IMR-90 (cell line): ENCODE measurements around the gene GGT6. TPM values are rescaled to one million over a fixed set of nuclear protein-coding genes. Genes with fewer than 3 reads are reported as not detected.

ENCODE experiments used
- ATAC-seq: fragments of 200-7000 bp; cut with Tn5 transposase; 2 replicates; pipeline ENCODE4 v1.9.1; 2020; ENCODE audit warnings: low read depth, mild to moderate bottlenecking, moderate library complexity
- BruUV-seq: library from RNA; stranded (reverse); fragments of 400-500 nt; replicated peaks from 2 replicates; lab custom pipeline; 2021; lab: Mats Ljungman, UMichigan
- CTCF ChIA-PET: fragments of 300-600 bp; formaldehyde crosslinking; extraction: SDS; loops from one replicate; lab custom pipeline; 2021; ENCODE audit warnings: antibody characterized with exemption; lab: Yijun Ruan, JAX
- POLR2A ChIA-PET: fragments of 300-600 bp; sonication (Branson Sonifier 250); formaldehyde crosslinking; loops from one replicate; lab custom pipeline; 2022; ENCODE audit warnings: antibody characterized with exemption; ENCODE audit not compliant: unreplicated experiment; lab: Charles Lee
- DNase-seq: peaks from one replicate; pipeline ENCODE4 v3.0.0; 2013
- H2AFZ ChIP-seq: replicated peaks from 2 replicates; pipeline ENCODE3; 2013; ENCODE audit warnings: low read length, mild to moderate bottlenecking; ENCODE audit not compliant: poor library complexity
- H2AK5ac ChIP-seq: 2 replicates; pipeline ENCODE4 v1.6.1; 2013; ENCODE audit warnings: low read depth, low read length, inconsistent platforms
- H2AK9ac ChIP-seq: replicated peaks from 2 replicates; pipeline ENCODE3; 2013; ENCODE audit warnings: mild to moderate bottlenecking, low read depth, low read length, moderate library complexity; ENCODE audit not compliant: poor library complexity
- H2BK120ac ChIP-seq: 2 replicates; pipeline ENCODE4 v1.6.1; 2013; ENCODE audit warnings: low read depth, low read length, inconsistent platforms
- H2BK15ac ChIP-seq: 3 replicates; pipeline ENCODE4 v1.6.1; 2013; ENCODE audit warnings: low read depth, low read length, inconsistent platforms
- H2BK20ac ChIP-seq: 2 replicates; pipeline ENCODE4 v1.6.1; 2013; ENCODE audit warnings: low read depth, mild to moderate bottlenecking, inconsistent platforms, low read length, moderate library complexity
- H2BK5ac ChIP-seq: 2 replicates; pipeline ENCODE4 v1.6.1; 2013; ENCODE audit warnings: mild to moderate bottlenecking, low read depth, low read length, inconsistent platforms; ENCODE audit not compliant: poor library complexity, severe bottlenecking
- H3K14ac ChIP-seq: replicated peaks from 2 replicates; pipeline ENCODE4 v1.6.1; 2013; ENCODE audit warnings: low read depth, low read length, inconsistent platforms
- H3K18ac ChIP-seq: 2 replicates; pipeline ENCODE4 v1.6.1; 2013; ENCODE audit warnings: low read depth, low read length, control low read depth
- H3K23ac ChIP-seq: 2 replicates; pipeline ENCODE4 v1.6.1; 2013; ENCODE audit warnings: low read depth, low read length, inconsistent platforms
- H3K27ac ChIP-seq: 2 replicates; pipeline ENCODE4 v1.5.1; 2013; ENCODE audit warnings: mild to moderate bottlenecking, control low read depth, low read length; ENCODE audit not compliant: insufficient read depth
- H3K27me3 ChIP-seq: 2 replicates; pipeline ENCODE4 v1.6.1; 2013; ENCODE audit warnings: low read length; ENCODE audit not compliant: control insufficient read depth, insufficient read depth
- H3K36me3 ChIP-seq: 2 replicates; pipeline ENCODE4 v1.6.1; 2013; ENCODE audit warnings: low read length, mixed read lengths; ENCODE audit not compliant: control insufficient read depth, insufficient read depth
- H3K4ac ChIP-seq: 2 replicates; pipeline ENCODE4 v1.6.1; 2013; ENCODE audit warnings: low read depth, low read length, inconsistent platforms
- H3K4me1 ChIP-seq: 2 replicates; pipeline ENCODE4 v1.6.1; 2013; ENCODE audit warnings: low read length, mixed read lengths; ENCODE audit not compliant: control insufficient read depth, insufficient read depth
- H3K4me2 ChIP-seq: 2 replicates; pipeline ENCODE4 v1.6.1; 2013; ENCODE audit warnings: low read depth, mild to moderate bottlenecking, control low read depth, low read length, moderate library complexity
- H3K4me3 ChIP-seq: 2 replicates; pipeline ENCODE4 v1.5.1; 2013; ENCODE audit warnings: low read depth, mild to moderate bottlenecking, control low read depth, low read length, moderate library complexity; ENCODE audit not compliant: insufficient read depth
- H3K56ac ChIP-seq: 2 replicates; pipeline ENCODE4 v1.6.1; 2013; ENCODE audit warnings: low read length, inconsistent platforms; ENCODE audit not compliant: insufficient read depth; ENCODE audit errors: extremely low read depth
- H3K79me1 ChIP-seq, 2 experiments: 2 replicates each; pipeline ENCODE4 v1.6.1; 2013; ENCODE audit warnings: low read length in 2 of 2, inconsistent platforms in 1 of 2, low read depth in 1 of 2
- H3K9ac ChIP-seq: 2 replicates; pipeline ENCODE4 v1.6.1; 2013; ENCODE audit warnings: low read depth, low read length, control low read depth
- H3K9me1 ChIP-seq: 2 replicates; pipeline ENCODE4 v1.6.1; 2013; ENCODE audit warnings: low read length, inconsistent platforms; ENCODE audit not compliant: insufficient read depth
- H3K9me3 ChIP-seq: 2 replicates; pipeline ENCODE4 v1.6.1; 2013; ENCODE audit warnings: low read length; ENCODE audit not compliant: control insufficient read depth, insufficient read depth
- H4K20me1 ChIP-seq: 2 replicates; pipeline ENCODE4 v1.6.1; 2013; ENCODE audit warnings: low read length, inconsistent platforms; ENCODE audit not compliant: insufficient read depth
- H4K5ac ChIP-seq: 2 replicates; pipeline ENCODE4 v1.6.1; 2013; ENCODE audit warnings: mild to moderate bottlenecking, low read depth, low read length, control low read depth
- H4K8ac ChIP-seq, 2 experiments: 2 replicates each; pipeline ENCODE4 v1.6.1; 2013; ENCODE audit warnings: low read depth in 2 of 2, low read length in 2 of 2, control low read depth in 1 of 2, inconsistent platforms in 1 of 2
- H4K91ac ChIP-seq: 2 replicates; pipeline ENCODE4 v1.6.1; 2013; ENCODE audit warnings: low read depth, low read length, inconsistent platforms; ENCODE audit not compliant: insufficient read depth
- BHLHE40 ChIP-seq: fragments of 150-350 bp; IDR thresholded peaks from 2 replicates; pipeline ENCODE4 v1.6.1; 2016; ENCODE audit warnings: mild to moderate bottlenecking, low read depth, low read length
- CEBPB ChIP-seq: IDR thresholded peaks from 2 replicates; pipeline ENCODE4 v1.6.1; 2012; ENCODE audit warnings: low read depth, low read length, improper control_type of control experiment
- CHD1 ChIP-seq: IDR thresholded peaks from 2 replicates; pipeline ENCODE4 v1.6.1; 2012; ENCODE audit warnings: low read depth, low read length, improper control_type of control experiment
- CTCF ChIP-seq: conservative IDR thresholded peaks from 2 replicates; pipeline ENCODE4 v1.5.1; 2012; ENCODE audit warnings: mild to moderate bottlenecking, low read depth, low read length, improper control_type of control experiment
- FOS ChIP-seq: fragments of 150-350 bp; IDR thresholded peaks from 2 replicates; pipeline ENCODE4 v1.6.1; 2016; ENCODE audit warnings: low read depth, low read length
- MAFK ChIP-seq: IDR thresholded peaks from 2 replicates; pipeline ENCODE4 v1.6.1; 2012; ENCODE audit warnings: low read depth, low read length, improper control_type of control experiment
- MAZ ChIP-seq: IDR thresholded peaks from 2 replicates; pipeline ENCODE4 v1.6.1; 2012; ENCODE audit warnings: low read depth, mild to moderate bottlenecking, low read length, improper control_type of control experiment, moderate library complexity, borderline replicate concordance
- MXI1 ChIP-seq: IDR thresholded peaks from 2 replicates; pipeline ENCODE4 v1.6.1; 2012; ENCODE audit warnings: low read depth, mild to moderate bottlenecking, low read length, moderate library complexity, borderline replicate concordance
- NFE2L2 ChIP-seq: fragments of 150-350 bp; IDR thresholded peaks from 2 replicates; pipeline ENCODE4 v1.6.1; 2016; ENCODE audit warnings: low read depth, mild to moderate bottlenecking, low read length
- POLR2A ChIP-seq: IDR thresholded peaks from 2 replicates; pipeline ENCODE4 v1.6.1; 2012; ENCODE audit warnings: mild to moderate bottlenecking, low read depth, low read length
- RAD21 ChIP-seq: IDR thresholded peaks from 2 replicates; pipeline ENCODE4 v1.6.1; 2012; ENCODE audit warnings: low read length, improper control_type of control experiment
- RCOR1 ChIP-seq: IDR thresholded peaks from 2 replicates; pipeline ENCODE4 v1.6.1; 2012; ENCODE audit warnings: mild to moderate bottlenecking, low read length, improper control_type of control experiment; ENCODE audit not compliant: insufficient replicate concordance
- SMC3 ChIP-seq: fragments of 150-350 bp; IDR thresholded peaks from 2 replicates; pipeline ENCODE4 v1.6.1; 2016; ENCODE audit warnings: low read depth, mild to moderate bottlenecking, antibody characterized with exemption, low read length, moderate library complexity
- WGBS, 2 experiments: methylation state at CpG; one replicate each; pipeline versions ENCODE4 v1.1.5 to v1.1.7; 2013; ENCODE audit warnings: missing lambda C conversion rate in 2 of 2; ENCODE audit not compliant: insufficient read length in 1 of 2; ENCODE audit errors: extremely low coverage in 2 of 2; 5-methylcytosine and 5-hydroxymethylcytosine counted together
- dilution Hi-C: fragments of 300-500 bp; cut with HindIII; formaldehyde crosslinking; loops from one replicate; pipeline ENCODE4 v1.14.3; 2018; ENCODE audit warnings: low sequenced_read_pairs; ENCODE audit not compliant: unreplicated experiment
- in situ Hi-C: fragments of 300-500 bp; cut with MboI; formaldehyde crosslinking; loops from 3 replicates; pipeline ENCODE4 v1.14.3; 2019; ENCODE audit warnings: low sequenced_read_pairs, inconsistent platforms, mixed read lengths
- intact Hi-C: fragments of 100-400 bp; cut with micrococcal nuclease; formaldehyde crosslinking; loops from 2 replicates; pipeline ENCODE4 v1.10.0; 2022
- polyA plus RNA-seq, 3 experiments: library from polyadenylated mRNA; depleted of rRNA; stranded (reverse); fragments of >200 nt; gene quantifications; 2 replicates each; pipeline ENCODE4 v1.2.3, GENCODE V29; 2012; ENCODE audit warnings: low replicate concordance in 1 of 3
- total RNA-seq: library from RNA; depleted of rRNA; stranded (reverse); fragments of >200 nt; gene quantifications from 2 replicates; pipeline ENCODE4 v1.2.3, GENCODE V29; 2012
- TF ChIP-seq, protein P1 (sequence below): fragments of 150-350 bp; IDR thresholded peaks from 2 replicates; pipeline ENCODE4 v1.6.1; 2016; ENCODE audit warnings: low read depth, mild to moderate bottlenecking, low read length, moderate library complexity, borderline replicate concordance

Gene GGT6
- total and polyA plus RNA-seq, 2 of the 4 experiments (the other 2 are of a cell fraction) = not detected

DNA sequence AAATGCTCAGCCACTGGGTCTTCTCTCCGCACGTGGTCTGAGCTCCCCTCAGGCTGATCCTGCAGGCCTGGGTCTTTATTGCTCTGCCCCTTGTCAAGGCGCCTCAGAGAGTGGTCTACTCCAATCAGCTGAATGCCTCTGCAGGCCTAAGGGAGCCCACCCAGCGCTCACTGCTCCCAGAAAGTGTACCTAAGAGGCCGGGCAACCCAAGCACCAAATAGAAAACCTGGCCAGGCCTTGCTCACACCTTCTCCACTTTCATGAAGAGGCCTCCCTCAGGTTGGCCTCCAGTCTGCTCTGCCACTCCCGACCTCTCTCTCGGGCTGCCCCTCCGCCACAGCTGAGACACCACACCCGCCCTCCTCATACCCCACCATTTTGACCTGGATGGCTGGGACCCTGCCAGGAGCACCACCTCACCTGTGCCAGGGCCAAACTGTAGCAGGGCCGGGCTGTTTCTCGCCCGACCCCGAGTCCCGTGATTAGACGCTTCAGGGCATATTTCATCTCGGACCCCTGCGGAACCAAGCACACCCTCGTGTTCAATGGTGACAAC lies 5.9 kb downstream of the GGT6 start (continued):
- no peak for TF ChIP-seq MAZ

DNA sequence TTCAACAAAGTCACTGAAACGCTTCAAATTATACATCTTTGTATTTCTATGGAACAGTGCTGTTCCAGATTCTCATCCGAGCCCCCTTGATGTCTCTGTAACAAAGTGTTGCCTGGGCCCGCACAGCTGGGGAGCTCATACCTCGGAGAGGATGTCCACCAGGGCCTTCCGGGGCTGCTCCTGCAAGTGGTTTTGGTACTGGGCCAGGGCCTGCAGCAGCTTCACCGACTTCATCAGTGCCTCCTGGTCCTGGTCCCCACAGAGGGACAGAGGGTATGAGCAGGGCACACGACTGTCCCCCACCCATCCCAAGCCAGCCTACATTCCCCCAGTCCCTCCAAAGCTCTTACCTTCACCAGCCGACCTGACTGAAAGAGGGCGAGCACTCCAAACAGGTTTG lies 6.7 kb downstream of the GGT6 start:
- in situ Hi-C loops = loop anchor here (10.0 kb wide), 1 partner anchor 59 kb away; the partner anchor contains the start of gene SPNS2
- H3K4ac ChIP-seq = no peak overlapping the region
- no peak overlapping the region for H4K91ac ChIP-seq
- H2AK5ac ChIP-seq = no peak overlapping the region
- no peak overlapping the region for H4K5ac ChIP-seq
- POLR2A ChIA-PET = no interaction called here
- no peak for ATAC-seq
- dilution Hi-C loops = no loop called here
- no peak overlapping the region for H3K4me3 ChIP-seq
- no peak overlapping the region for H4K8ac ChIP-seq
- H2AK9ac ChIP-seq = peak overlapping the region; percentile 52
- CTCF ChIA-PET = interaction anchor here (0.6 kb wide), 1 partner anchor 271 kb away, joined by 3 read pairs; no protein-coding TSS in a partner anchor
- H3K36me3 ChIP-seq = peaks cover 34% of the 10 kb centered on the region
- 0 out of 2 replicates have a peak overlapping the region, but pooled peaks have one; percentile 61 for H3K9ac ChIP-seq
- no TSS peak for BruUV-seq
- H2BK5ac ChIP-seq = no peak overlapping the region
- H3K27me3 ChIP-seq = no peaks in the 10 kb centered on the region
- no peak overlapping the region for H2AFZ ChIP-seq
- no peak for DNase-seq
- peaks cover 5% of the 10 kb centered on the region; the same call in 1 of the 2 replicates for H3K9me1 ChIP-seq
- peak overlapping the region; percentile 95; the same call in 1 of the 2 replicates for H3K4me2 ChIP-seq
- no peak overlapping the region for H3K27ac ChIP-seq
- WGBS, 2 experiments = 77% methylated on average over 5 of the region's 9 CpGs; no CpG with 5 or more reads in 1 of the 2 experiments
- H3K14ac ChIP-seq = no peak overlapping the region
- no peak overlapping the region for H3K56ac ChIP-seq
- peaks cover 9 to 36% of the 10 kb centered on the region in 2 experiments for H3K79me1 ChIP-seq
- no peak overlapping the region for H2BK120ac ChIP-seq
- H3K18ac ChIP-seq = no peak overlapping the region
- H2BK15ac ChIP-seq = no peak overlapping the region
- H3K4me1 ChIP-seq = peaks cover 10% of the 10 kb centered on the region
- H2BK20ac ChIP-seq = no peak overlapping the region
- intact Hi-C loops = no loop called here
- H4K20me1 ChIP-seq = 0 out of 2 replicates have a peak, but pooled peaks cover 3% of the 10 kb centered on the region
- no peak overlapping the region for H3K23ac ChIP-seq
- H3K9me3 ChIP-seq = no peaks in the 10 kb centered on the region
- TF ChIP-seq MXI1 = no peak
- no peak for TF ChIP-seq POLR2A
- no peak for TF ChIP-seq MAZ
- TF ChIP-seq SMC3 = no peak
- TF ChIP-seq FOS = no peak
- TF ChIP-seq CEBPB = no peak
- TF ChIP-seq, protein P1, sequence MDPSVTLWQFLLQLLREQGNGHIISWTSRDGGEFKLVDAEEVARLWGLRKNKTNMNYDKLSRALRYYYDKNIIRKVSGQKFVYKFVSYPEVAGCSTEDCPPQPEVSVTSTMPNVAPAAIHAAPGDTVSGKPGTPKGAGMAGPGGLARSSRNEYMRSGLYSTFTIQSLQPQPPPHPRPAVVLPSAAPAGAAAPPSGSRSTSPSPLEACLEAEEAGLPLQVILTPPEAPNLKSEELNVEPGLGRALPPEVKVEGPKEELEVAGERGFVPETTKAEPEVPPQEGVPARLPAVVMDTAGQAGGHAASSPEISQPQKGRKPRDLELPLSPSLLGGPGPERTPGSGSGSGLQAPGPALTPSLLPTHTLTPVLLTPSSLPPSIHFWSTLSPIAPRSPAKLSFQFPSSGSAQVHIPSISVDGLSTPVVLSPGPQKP = no peak
- TF ChIP-seq RAD21 = no peak
- TF ChIP-seq CHD1 = no peak
- no peak for TF ChIP-seq CTCF
- no peak for TF ChIP-seq BHLHE40
- TF ChIP-seq RCOR1 = no peak
- no peak for TF ChIP-seq NFE2L2
- TF ChIP-seq MAFK = no peak
